Spleen (tissue), 11 donors: ENCODE results near the gene CDK11B. TPM values are rescaled to one million over a fixed set of nuclear protein-coding genes. Genes with fewer than 3 reads are reported as not detected.

Experiments used
- DNase-seq: peaks from one replicate; pipeline ENCODE4 v3.0.0-alpha.2; 2020
- H3K27ac ChIP-seq, 8 donors: fragments of 200-600 bp; sonication (generic) in 7 of 8; 1 replicate in 4 of 8; 2 replicates in 4 of 8; pipeline versions ENCODE4 v1.5.0 to v1.8.0; 2016 to 2021; ENCODE audit warnings: inconsistent platforms in 4 of 8, mild to moderate bottlenecking in 4 of 8, moderate library complexity in 1 of 8
- H3K27me3 ChIP-seq, 7 donors: fragments of 200-600 bp; sonication (generic) in 6 of 7; replicated peaks in 1 of 7; 1 replicate in 4 of 7; 2 replicates in 3 of 7; pipeline versions ENCODE4 v1.5.0 to v1.8.0; 2016 to 2021; ENCODE audit warnings: inconsistent platforms in 3 of 7, mild to moderate bottlenecking in 1 of 7
- H3K36me3 ChIP-seq, 6 donors: fragments of 200-600 bp; sonication (generic) in 5 of 6; 1 replicate in 4 of 6; 2 replicates in 2 of 6; pipeline versions ENCODE4 v1.5.0 to v1.8.0; 2016 to 2021; ENCODE audit warnings: inconsistent platforms in 2 of 6
- H3K4me1 ChIP-seq, 6 donors: fragments of 200-600 bp; sonication (generic) in 5 of 6; 1 replicate in 3 of 6; 2 replicates in 3 of 6; pipeline versions ENCODE4 v1.5.0 to v1.8.0; 2016 to 2021; ENCODE audit warnings: inconsistent platforms in 3 of 6
- H3K4me3 ChIP-seq, 8 donors: fragments of 200-600 bp; sonication (generic) in 7 of 8; 1 replicate in 4 of 8; 2 replicates in 4 of 8; pipeline versions ENCODE4 v1.5.0 to v1.8.0; 2016 to 2021; ENCODE audit warnings: inconsistent platforms in 4 of 8, mild to moderate bottlenecking in 4 of 8, moderate library complexity in 2 of 8
- H3K9me3 ChIP-seq, 8 donors: fragments of 200-600 bp; sonication (generic) in 7 of 8; 1 replicate in 4 of 8; 2 replicates in 4 of 8; pipeline versions ENCODE4 v1.5.0 to v1.8.0; 2016 to 2021; ENCODE audit warnings: inconsistent platforms in 4 of 8
- POLR2A ChIP-seq, 3 donors: fragments of 450-650 bp; IDR thresholded peaks; one replicate each; pipeline ENCODE4 v1.5.1; 2017; ENCODE audit warnings: antibody characterized with exemption in 3 of 3, mild to moderate bottlenecking in 1 of 3
- POLR2AphosphoS5 ChIP-seq, 3 donors: sonication (generic); formaldehyde crosslinking; IDR thresholded peaks; one replicate each; pipeline ENCODE4 v1.5.1; 2017; ENCODE audit warnings: antibody characterized with exemption in 3 of 3
- WGBS, 5 donors: extraction: QIAGEN DNeasy Blood & Tissue Kit in 3 of 5; methylation state at CpG; one replicate each; pipeline versions ENCODE4 v1.1.5 to v1.1.7; 2013 to 2018; 5-methylcytosine and 5-hydroxymethylcytosine counted together
- intact Hi-C: fragments of 100-400 bp; cut with DNase I; formaldehyde crosslinking; loops from one replicate; pipeline ENCODE4 v1.15.0; 2023; ENCODE audit warnings: low total_unique reads
- polyA plus RNA-seq, 3 donors: library from polyadenylated mRNA; stranded (reverse); fragments of 200-250 nt; gene quantifications; one replicate each; pipeline ENCODE4 v1.2.1, GENCODE V29; 2013
- total RNA-seq, 7 donors: library from RNA; depleted of rRNA in 3 of 7; stranded (reverse); fragments of >200 nt in 3 of 7; fragmentation: NEBNext Ultra II Directional in 4 of 7; extraction: Animal tissue kit (Norgen Biotek cat#: 25700) in 4 of 7; gene quantifications; one replicate each; pipeline versions ENCODE4 v1.1.0 to v1.2.1, GENCODE V29; 2016 to 2021
- TF ChIP-seq, protein P1 (sequence below), 11 experiments: fragments of 200-600 bp in 7 of 11; fragments of 450-650 bp in 4 of 11; sonication (generic) in 4 of 11; IDR thresholded peaks in 8 of 11; conservative IDR thresholded peaks in 3 of 11; 1 replicate in 7 of 11; 2 replicates in 4 of 11; pipeline versions ENCODE4 v1.4.0 to v1.8.0; 2016 to 2021; ENCODE audit warnings: antibody characterized with exemption in 11 of 11, inconsistent platforms in 4 of 11, mild to moderate bottlenecking in 1 of 11
- donor health status: healthy with polysubstance abuse.
- donor health status: DM: no; HTN: no; CAD: no; lungs with moderate emphysema.
- donor health status: DM: no; HTN: no; CAD: no.
- donor health status: Bipolar disorder and iron deficiency.
- donor health status: healthy.
- donor health status: DM: no; HTN: no; CAD: no.
- donor health status: DM: yes; HTN: yes; CAD: no.

CDK11B gene
- total and polyA plus RNA-seq, 10 donors, result 19.4 to 38.2 (median 29.2) TPM

- TF ChIP-seq, protein P1, sequence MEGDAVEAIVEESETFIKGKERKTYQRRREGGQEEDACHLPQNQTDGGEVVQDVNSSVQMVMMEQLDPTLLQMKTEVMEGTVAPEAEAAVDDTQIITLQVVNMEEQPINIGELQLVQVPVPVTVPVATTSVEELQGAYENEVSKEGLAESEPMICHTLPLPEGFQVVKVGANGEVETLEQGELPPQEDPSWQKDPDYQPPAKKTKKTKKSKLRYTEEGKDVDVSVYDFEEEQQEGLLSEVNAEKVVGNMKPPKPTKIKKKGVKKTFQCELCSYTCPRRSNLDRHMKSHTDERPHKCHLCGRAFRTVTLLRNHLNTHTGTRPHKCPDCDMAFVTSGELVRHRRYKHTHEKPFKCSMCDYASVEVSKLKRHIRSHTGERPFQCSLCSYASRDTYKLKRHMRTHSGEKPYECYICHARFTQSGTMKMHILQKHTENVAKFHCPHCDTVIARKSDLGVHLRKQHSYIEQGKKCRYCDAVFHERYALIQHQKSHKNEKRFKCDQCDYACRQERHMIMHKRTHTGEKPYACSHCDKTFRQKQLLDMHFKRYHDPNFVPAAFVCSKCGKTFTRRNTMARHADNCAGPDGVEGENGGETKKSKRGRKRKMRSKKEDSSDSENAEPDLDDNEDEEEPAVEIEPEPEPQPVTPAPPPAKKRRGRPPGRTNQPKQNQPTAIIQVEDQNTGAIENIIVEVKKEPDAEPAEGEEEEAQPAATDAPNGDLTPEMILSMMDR (IDR thresholded peaks at IDR 0.05 in 8 of 11, conservative IDR thresholded peaks at IDR 0.05 in 3 of 11), result no peak
- TF ChIP-seq POLR2A (IDR thresholded peaks at IDR 0.05) (no peak), POLR2AphosphoS5 (IDR thresholded peaks at IDR 0.05) (no peak)
- H3K27me3 ChIP-seq, result no peaks in the 10 kb centered on the region
- peak overlapping the region in 3 of 8 donors; percentile 18 to 26 (median 22) for H3K27ac ChIP-seq
- H3K4me1 ChIP-seq, result peaks cover 12 to 56% (median 31%) of the 10 kb centered on the region in 6 donors
- no peaks in the 10 kb centered on the region for H3K9me3 ChIP-seq
- intact Hi-C loops, result no loop called here
- H3K36me3 ChIP-seq, result no peaks in the 10 kb centered on the region
- DNase-seq, result no peak
- H3K4me3 ChIP-seq, result no peak overlapping the region
- WGBS, 5 donors, result 79 to 92% (median 88%) methylated on average over 9 of the region's 9 CpGs
Measured at GRCh38 chr1:1610796-1611195, 48.0 kb downstream of the CDK11B start.

DNA sequence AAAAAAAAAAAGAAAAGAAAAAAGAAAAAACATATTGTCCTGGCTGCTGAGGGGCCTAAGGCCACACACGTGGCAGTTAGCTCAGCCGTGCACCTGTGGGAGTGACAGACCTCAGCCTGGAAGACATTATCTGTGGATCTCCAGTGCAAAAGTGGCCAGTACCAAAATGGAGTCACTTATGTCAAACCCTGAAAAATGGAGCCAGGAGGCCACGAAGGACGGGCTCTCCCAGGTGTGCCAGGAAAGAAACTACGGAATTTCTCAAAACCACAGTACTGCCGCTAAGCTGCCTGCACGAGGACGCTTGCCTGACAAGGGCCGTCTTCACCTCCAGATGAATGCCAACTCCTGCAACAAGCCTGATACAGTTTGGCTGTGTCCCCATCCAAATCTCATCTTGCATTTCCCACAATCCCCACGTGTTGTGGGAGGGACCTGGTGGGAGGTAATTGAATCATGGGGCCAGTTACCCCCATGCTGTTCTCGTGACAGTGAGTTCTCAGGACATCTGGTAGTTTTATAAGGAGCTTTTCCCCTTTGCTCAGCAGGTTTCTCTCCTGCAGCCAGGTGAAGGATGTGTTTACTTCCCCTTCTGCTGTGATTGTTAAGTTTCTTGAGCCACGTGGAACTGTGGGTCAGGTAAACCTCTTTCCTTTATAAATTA is 48.9 kb downstream of the CDK11B start:
- no peaks in the 10 kb centered on the region for H3K27me3 ChIP-seq
- no peak overlapping the region for H3K27ac ChIP-seq
- no peak overlapping the region for H3K4me3 ChIP-seq
- no peaks in the 10 kb centered on the region for H3K36me3 ChIP-seq
- no peaks in the 10 kb centered on the region for H3K9me3 ChIP-seq
- TF ChIP-seq, protein P1 (IDR thresholded peaks at IDR 0.05 in 8 of 11, conservative IDR thresholded peaks at IDR 0.05 in 3 of 11), result no peak
- no peak for TF ChIP-seq POLR2A (IDR thresholded peaks at IDR 0.05)
- TF ChIP-seq POLR2AphosphoS5 (IDR thresholded peaks at IDR 0.05), result no peak
- H3K4me1 ChIP-seq, result peaks cover 12 to 56% (median 30%) of the 10 kb centered on the region in 6 donors
- WGBS, 5 donors, result 68 to 78% (median 72%) methylated on average over 12 of the region's 12 CpGs
- DNase-seq, result no peak
- intact Hi-C loops, result no loop called here

- Histone ChIP-seq H3K4me3 (no peak overlapping the region), H3K36me3 (no peaks in the 10 kb centered on the region), H3K9me3 (no peaks in the 10 kb centered on the region), H3K27me3 (peaks cover 0 to 6% (median 0%) of the 10 kb centered on the region in 7 donors), H3K27ac (peak overlapping the region in 3 of 8 donors; percentile 83 to 90 (median 85)), H3K4me1 (peaks cover 0 to 46% (median 21%) of the 10 kb centered on the region in 6 donors)
- TF ChIP-seq, protein P1 (IDR thresholded peaks at IDR 0.05 in 8 of 11, conservative IDR thresholded peaks at IDR 0.05 in 3 of 11), result no peak
- TF ChIP-seq POLR2A (IDR thresholded peaks at IDR 0.05) (no peak), POLR2AphosphoS5 (IDR thresholded peaks at IDR 0.05) (no peak)
- intact Hi-C loops, result no loop called here
- DNase-seq, result peak; percentile 77
- WGBS, 5 donors, result 78 to 91% (median 87%) methylated on average over 7 to 13 of the region's 13 CpGs
Measured at GRCh38 chr1:1606232-1606631, 52.6 kb downstream of the CDK11B start.

- no peaks in the 10 kb centered on the region for H3K36me3 ChIP-seq
- no peak overlapping the region for H3K27ac ChIP-seq
- no peaks in the 10 kb centered on the region for H3K9me3 ChIP-seq
- intact Hi-C loops, result no loop called here
- H3K4me1 ChIP-seq, result peaks cover 0 to 48% (median 23%) of the 10 kb centered on the region in 6 donors
- TF ChIP-seq POLR2A (IDR thresholded peaks at IDR 0.05) (no peak), POLR2AphosphoS5 (IDR thresholded peaks at IDR 0.05) (no peak)
- TF ChIP-seq, protein P1 (IDR thresholded peaks at IDR 0.05 in 8 of 11, conservative IDR thresholded peaks at IDR 0.05 in 3 of 11), result no peak
- no peak for DNase-seq
- peaks cover 0 to 11% (median 0%) of the 10 kb centered on the region in 7 donors for H3K27me3 ChIP-seq
- WGBS, 5 donors, result 81 to 94% (median 91%) methylated on average over 16 to 17 of the region's 17 CpGs
- no peak overlapping the region for H3K4me3 ChIP-seq
Measured at GRCh38 chr1:1605724-1606123, 53.1 kb downstream of the CDK11B start.
